Astrocyte of the spinal cord (primary cell): ENCODE data around the gene RNF113B.

Source experiments
- DNase-seq: peaks from one replicate; pipeline ENCODE4 v3.0.0; 2011; ENCODE audit warnings: low read depth, low spot score
- H3K4me3 ChIP-seq: 2 replicates; pipeline ENCODE4 v1.5.1; 2011; ENCODE audit warnings: low read depth, mild to moderate bottlenecking, low read length, moderate library complexity
- CTCF ChIP-seq: IDR thresholded peaks from 2 replicates; pipeline ENCODE4 v1.5.1; 2012; ENCODE audit warnings: low read depth, mild to moderate bottlenecking, low read length, inconsistent platforms
- in situ Hi-C: cut with HindIII; loops from 2 replicates; pipeline ENCODE4 v1.10.0; 2017; ENCODE audit warnings: low sequenced_read_pairs

Gene RNF113B

GRCh38 chr13:98200211-98200878 lies 23.3 kb upstream of the RNF113B start:
- in situ Hi-C loops = no loop called here

GRCh38 chr13:98199480-98199879 lies 22.4 kb upstream of the RNF113B start:
- in situ Hi-C loops = no loop called here
- DNase-seq = no peak
- H3K4me3 ChIP-seq = no peak overlapping the region
- TF ChIP-seq CTCF = no peak

More at GRCh38 chr13:98200211-98200878, 23.3 kb upstream of the RNF113B start:
- TF ChIP-seq CTCF = no peak
- H3K4me3 ChIP-seq = no peak overlapping the region
- DNase-seq = no peak

- DNase-seq = no peak
- no peak overlapping the region for H3K4me3 ChIP-seq
- in situ Hi-C loops = no loop called here
- no peak for TF ChIP-seq CTCF
These were observed 21.6 kb upstream of the RNF113B start for GRCh38 chr13:98198683-98199082.

- H3K4me3 ChIP-seq = no peak overlapping the region
- in situ Hi-C loops = no loop called here
- DNase-seq = no peak
- TF ChIP-seq CTCF = no peak
These were observed 18.2 kb upstream of the RNF113B start for GRCh38 chr13:98195054-98195791.

- in situ Hi-C loops = no loop called here
- DNase-seq = no peak
- TF ChIP-seq CTCF = no peak
- H3K4me3 ChIP-seq = no peak overlapping the region
These were observed 14.9 kb upstream of the RNF113B start for GRCh38 chr13:98192008-98192407.

- TF ChIP-seq CTCF = no peak
- in situ Hi-C loops = no loop called here
These were observed 13.9 kb upstream of the RNF113B start for GRCh38 chr13:98190889-98191444.

More at GRCh38 chr13:98190889-98191444, 13.9 kb upstream of the RNF113B start:
- H3K4me3 ChIP-seq = no peak overlapping the region
- DNase-seq = no peak
